Body of pancreas (tissue), 4 donors: ENCODE measurements around the gene TSPO2.

Source experiments
- CTCF ChIP-seq, 7 experiments: fragments of 450-650 bp in 4 of 7; fragments of 200-600 bp in 3 of 7; sonication (generic) in 3 of 7; IDR thresholded peaks; one replicate each; pipeline ENCODE4 v1.5.1; 2016 to 2019; ENCODE audit warnings: antibody characterized with exemption in 7 of 7
- POLR2A ChIP-seq, 3 donors: fragments of 450-650 bp; IDR thresholded peaks; one replicate each; pipeline ENCODE4 v1.6.1; 2016; ENCODE audit warnings: antibody characterized with exemption in 3 of 3, mild to moderate bottlenecking in 2 of 3

- TF ChIP-seq POLR2A (IDR thresholded peaks at IDR 0.05): no peak
- no peak for TF ChIP-seq CTCF (IDR thresholded peaks at IDR 0.05)
Observed at GRCh38 chr6:41009669-41010068, 32.6 kb upstream of the TSPO2 start.
